GM21737 (cell line): ENCODE results near the gene DUS2.
"Not testable (repeated sequence)": the region's sequence is repeated elsewhere in the genome, so short reads cannot be mapped to it uniquely, and the experiment has no call there.

ENCODE experiments used
- ATAC-seq: cut with Tn5 transposase; IDR thresholded peaks from one replicate; pipeline ENCODE4 v1.9.1; 2021; ENCODE audit warnings: mild to moderate bottlenecking, moderate library complexity; ENCODE audit not compliant: unreplicated experiment

DUS2 gene

GRCh38 chr16:68089067-68089466 lies 66.0 kb downstream of the DUS2 start:
- no peak for ATAC-seq

- no peak for ATAC-seq
These were observed 67.0 kb downstream of the DUS2 start for GRCh38 chr16:68090130-68090529.

DNA sequence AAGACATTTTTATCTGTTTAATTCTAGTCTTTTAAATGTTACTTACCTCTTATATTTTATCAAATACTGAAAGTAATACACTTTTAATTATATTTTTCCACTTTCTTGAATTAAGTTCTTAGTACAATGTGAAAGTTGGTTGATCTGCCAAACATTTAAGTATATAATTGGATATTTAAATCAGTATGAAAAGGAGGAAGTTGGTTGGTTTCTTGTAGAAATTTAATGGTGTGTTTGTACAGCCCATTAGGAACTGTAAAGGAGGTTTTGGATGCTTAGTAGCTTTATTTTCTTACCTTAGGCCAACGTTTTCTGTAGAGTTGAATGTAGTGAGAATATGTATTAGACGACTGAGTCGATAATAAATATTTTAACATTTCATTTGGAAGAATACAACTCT lies 67.4 kb downstream of the DUS2 start:
- no peak for ATAC-seq

- ATAC-seq: no peak
These were observed 68.5 kb downstream of the DUS2 start for GRCh38 chr16:68091380-68092261.

DNA sequence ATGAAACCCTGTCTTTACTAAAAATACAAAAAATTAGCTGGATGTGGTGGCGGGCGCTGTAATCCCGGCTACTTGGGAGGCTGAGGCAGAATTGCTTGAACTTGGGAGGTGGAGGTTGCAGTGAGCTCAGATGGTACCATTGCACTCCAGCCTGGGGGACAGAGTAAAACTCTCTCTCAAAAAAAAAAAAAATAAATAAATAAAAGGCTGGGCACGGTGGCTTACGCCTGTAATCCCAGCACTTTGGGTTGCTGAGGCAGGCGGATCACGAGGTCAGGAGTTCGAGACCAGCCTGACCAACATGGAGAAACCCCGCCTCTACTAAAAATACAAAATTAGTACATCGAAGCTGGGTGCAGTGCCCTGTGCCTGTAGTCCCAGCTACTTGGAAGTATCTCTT lies 69.2 kb downstream of the DUS2 start:
- ATAC-seq: not testable (repeated sequence)

- no peak for ATAC-seq
These were observed 70.9 kb downstream of the DUS2 start for GRCh38 chr16:68093816-68094613.

- ATAC-seq: no peak
These were observed 71.5 kb downstream of the DUS2 start for GRCh38 chr16:68094614-68094934.

- no peak for ATAC-seq
These were observed 73.4 kb downstream of the DUS2 start for GRCh38 chr16:68096491-68096890.

- no peak for ATAC-seq
These were observed 74.0 kb downstream of the DUS2 start for GRCh38 chr16:68097088-68097487.

GRCh38 chr16:68097895-68098294 lies 74.8 kb downstream of the DUS2 start:
- ATAC-seq: no peak

DNA sequence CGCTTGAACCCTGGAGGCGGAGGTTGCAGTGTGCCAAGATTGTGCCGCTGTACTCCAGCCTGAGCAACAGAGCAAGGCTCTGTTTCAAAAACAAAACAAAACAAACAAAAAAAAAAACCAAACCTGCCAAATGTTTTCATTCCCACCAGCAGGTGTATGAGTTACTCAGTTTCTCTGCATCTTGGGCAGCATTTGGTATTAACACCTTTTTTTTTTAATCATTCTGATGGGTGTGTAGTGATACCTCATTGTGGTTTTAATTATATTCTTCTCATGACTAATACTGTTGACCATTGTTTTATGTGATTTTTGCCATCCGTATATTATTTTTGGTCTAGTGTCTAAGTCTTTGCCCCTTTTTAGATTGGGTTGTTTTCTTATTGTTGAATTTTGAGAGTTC lies 77.4 kb downstream of the DUS2 start:
- ATAC-seq: no peak

GRCh38 chr16:68105611-68106010 lies 82.5 kb downstream of the DUS2 start:
- ATAC-seq: no peak

GRCh38 chr16:68107230-68107928 lies 84.3 kb downstream of the DUS2 start:
- ATAC-seq: not testable (repeated sequence)

- not testable (repeated sequence) for ATAC-seq
These were observed 86.1 kb downstream of the DUS2 start for GRCh38 chr16:68109156-68109555.

DNA sequence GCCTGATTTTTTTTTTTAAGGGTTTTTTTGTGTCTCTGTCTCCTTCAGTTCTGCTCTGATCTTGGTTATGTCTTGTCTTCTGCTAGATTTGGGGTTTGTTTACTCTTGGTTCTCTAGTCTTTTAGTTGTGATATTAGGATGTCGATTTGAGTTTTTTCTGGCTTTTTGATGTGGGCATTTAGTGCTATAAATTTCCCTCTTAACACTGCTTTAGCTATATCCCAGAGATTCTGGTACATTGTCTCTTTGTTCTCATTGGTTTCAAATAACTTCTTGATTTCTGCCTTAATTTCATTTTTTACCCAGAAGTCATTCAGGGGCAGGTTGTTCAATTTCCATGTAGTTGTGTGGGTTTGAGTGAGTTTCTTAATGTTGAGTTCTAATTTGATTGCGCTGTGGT lies 87.5 kb downstream of the DUS2 start:
- ATAC-seq: not testable (repeated sequence)

DNA sequence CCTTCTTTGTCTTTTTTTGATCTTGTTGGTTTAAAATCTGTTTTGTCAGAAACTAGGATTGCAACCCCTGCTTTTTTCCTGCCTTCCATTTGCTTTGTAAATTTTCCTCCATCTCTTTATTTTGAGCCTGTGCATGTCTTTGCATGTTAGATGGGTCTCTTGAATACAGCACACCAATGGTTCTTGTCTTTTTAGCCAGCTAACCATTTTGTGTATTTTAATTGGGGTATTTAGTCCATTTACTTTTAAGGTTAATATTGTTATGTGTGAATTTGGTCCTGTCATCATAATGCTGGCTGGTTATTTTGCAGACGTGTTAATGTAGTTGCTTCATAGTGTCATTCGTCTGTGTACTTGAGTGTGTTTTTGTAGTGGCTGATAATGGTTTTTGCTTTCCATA lies 88.3 kb downstream of the DUS2 start:
- no peak for ATAC-seq

GRCh38 chr16:68113059-68113761 lies 90.1 kb downstream of the DUS2 start:
- no peak for ATAC-seq

DNA sequence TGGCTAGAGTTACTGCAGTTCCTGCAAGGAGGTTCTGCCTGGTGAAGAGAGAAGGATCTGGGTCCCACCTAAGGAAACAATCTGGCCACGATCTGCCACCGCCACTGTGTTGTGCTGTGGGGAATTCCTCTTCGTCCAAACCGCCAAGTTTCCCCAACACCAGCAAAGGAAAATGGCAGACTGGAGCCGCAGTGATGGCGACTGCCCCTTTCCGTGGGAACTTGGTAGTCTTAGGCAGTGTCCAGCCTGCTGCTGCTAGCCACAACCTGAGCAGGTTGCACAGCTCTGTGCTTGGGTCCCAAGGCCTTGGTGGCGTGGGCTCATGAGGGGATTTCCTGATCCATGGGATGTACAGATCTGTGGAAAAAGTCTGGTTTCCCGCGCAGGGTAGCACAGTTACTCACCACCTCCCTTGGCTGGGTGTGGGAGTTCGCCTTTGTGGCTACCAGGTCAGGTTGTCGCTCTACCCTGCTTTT lies 90.7 kb downstream of the DUS2 start:
- no peak for ATAC-seq

DNA sequence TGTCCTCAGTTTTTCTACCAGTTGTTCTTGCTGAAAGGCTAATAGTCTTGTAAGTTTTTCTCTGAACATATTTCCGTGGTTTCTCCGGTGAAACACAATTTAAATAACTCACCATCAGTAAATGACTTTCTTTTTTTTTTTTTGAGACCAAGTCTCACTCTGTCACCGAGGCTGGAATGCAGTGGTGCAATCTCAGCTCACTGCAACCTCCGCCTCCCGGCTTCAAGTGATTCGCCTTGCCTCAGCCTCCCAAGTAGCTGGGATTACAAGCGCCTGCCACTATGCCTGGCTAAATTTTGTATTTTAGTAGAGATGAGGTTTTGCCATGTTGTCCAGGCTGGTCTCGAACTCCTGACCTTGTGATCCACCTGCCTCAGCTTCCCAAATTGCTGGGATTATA lies 91.9 kb downstream of the DUS2 start:
- not testable (repeated sequence) for ATAC-seq

DNA sequence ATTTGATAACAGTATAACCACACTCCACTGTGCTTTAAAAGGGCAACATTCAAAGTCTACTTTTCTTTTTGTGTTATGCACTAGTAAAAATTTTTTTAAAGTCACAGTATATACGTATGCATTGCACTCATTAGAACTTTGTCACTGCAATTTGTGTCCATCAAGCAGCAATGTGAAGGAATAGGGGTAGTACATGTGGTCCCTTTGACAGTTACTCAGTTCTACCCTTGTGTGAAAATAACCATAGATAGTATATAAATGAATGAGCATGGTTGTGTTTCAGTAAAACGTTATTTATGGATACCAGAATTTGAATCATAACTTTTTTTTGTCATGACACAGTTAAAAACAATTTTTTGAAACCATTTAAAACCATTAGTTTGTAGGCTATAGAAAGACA lies 92.8 kb downstream of the DUS2 start:
- no peak for ATAC-seq
